ENCODE results near the gene MAPK1IP1L. TPM values are rescaled to one million over a fixed set of nuclear protein-coding genes. Genes with fewer than 3 reads are reported as not detected.
"Not testable (repeated sequence)": the region's sequence is repeated elsewhere in the genome, so short reads cannot be mapped to it uniquely, and the experiment has no call there.

MAPK1IP1L gene
- 110 TPM for polyA plus RNA-seq (2013, experiment 1 of 2; ENCODE audit: insufficient read length)
- polyA plus RNA-seq (2013, experiment 2 of 2; ENCODE audit: insufficient read length) = 87.3 TPM

- peak; percentile 95 for DNase-seq
Measured at GRCh38 chr14:55051423-55052268, at the start of gene MAPK1IP1L. Gene MAPK1IP1L (plus strand): TSS chr14:55051647. CDS start chr14:55061684, 10,037 bp downstream.

- DNase-seq = no peak
Measured at GRCh38 chr14:55005071-55005470, 46.4 kb upstream of the MAPK1IP1L start.

- DNase-seq = no peak
Measured at GRCh38 chr14:55015006-55015405, 36.4 kb upstream of the MAPK1IP1L start.

GRCh38 chr14:55019968-55020554 is 31.4 kb upstream of the MAPK1IP1L start:
- no peak for DNase-seq

GRCh38 chr14:55024365-55024764 is 27.1 kb upstream of the MAPK1IP1L start:
- DNase-seq = not testable (repeated sequence)

- DNase-seq = no peak
Measured at GRCh38 chr14:55025948-55026347, 25.5 kb upstream of the MAPK1IP1L start.

GRCh38 chr14:55026441-55026792 is 25.0 kb upstream of the MAPK1IP1L start:
- no peak for DNase-seq

GRCh38 chr14:55026793-55027561 is 24.5 kb upstream of the MAPK1IP1L start, which contains the start of the genes SOCS4 and WDHD1:
Gene SOCS4 (plus strand): TSS chr14:55027236. CDS start chr14:55043042, 15,806 bp downstream.
Gene WDHD1 (minus strand): TSS chr14:55027099. CDS start chr14:55026787, 312 bp downstream.
- DNase-seq = peak; percentile 94

GRCh38 chr14:55028066-55028465 is 23.4 kb upstream of the MAPK1IP1L start:
- DNase-seq = no peak

- no peak for DNase-seq
Measured at GRCh38 chr14:55028476-55028875, 23.0 kb upstream of the MAPK1IP1L start.

GRCh38 chr14:55031190-55031589 is 20.3 kb upstream of the MAPK1IP1L start:
- no peak for DNase-seq

- DNase-seq = not testable (repeated sequence)
Measured at GRCh38 chr14:55037995-55038394, 13.5 kb upstream of the MAPK1IP1L start.

- no peak for DNase-seq
Measured at GRCh38 chr14:55038708-55039107, 12.7 kb upstream of the MAPK1IP1L start.

GRCh38 chr14:55043528-55043927 is 7.9 kb upstream of the MAPK1IP1L start:
- DNase-seq = no peak

GRCh38 chr14:55045087-55045486 is 6.4 kb upstream of the MAPK1IP1L start:
- DNase-seq = no peak

- DNase-seq = no peak
Measured at GRCh38 chr14:55047301-55048053, 4.0 kb upstream of the MAPK1IP1L start.

- DNase-seq = no peak
Measured at GRCh38 chr14:55048900-55049436, 2.5 kb upstream of the MAPK1IP1L start.

- no peak for DNase-seq
Measured at GRCh38 chr14:55051165-55051422, 353 bp upstream of the MAPK1IP1L start.

- peak; percentile 23 for DNase-seq
Measured at GRCh38 chr14:55052269-55052930, 953 bp downstream of the MAPK1IP1L start.

GRCh38 chr14:55053018-55053417 is 1.6 kb downstream of the MAPK1IP1L start:
- DNase-seq = no peak

GRCh38 chr14:55053500-55053899 is 2.1 kb downstream of the MAPK1IP1L start:
- DNase-seq = no peak

GRCh38 chr14:55054098-55054497 is 2.7 kb downstream of the MAPK1IP1L start:
- DNase-seq = no peak

Measured in fibroblast of skin of back (primary cell).